ENCODE data around the gene NAA38.

Gene NAA38

DNA sequence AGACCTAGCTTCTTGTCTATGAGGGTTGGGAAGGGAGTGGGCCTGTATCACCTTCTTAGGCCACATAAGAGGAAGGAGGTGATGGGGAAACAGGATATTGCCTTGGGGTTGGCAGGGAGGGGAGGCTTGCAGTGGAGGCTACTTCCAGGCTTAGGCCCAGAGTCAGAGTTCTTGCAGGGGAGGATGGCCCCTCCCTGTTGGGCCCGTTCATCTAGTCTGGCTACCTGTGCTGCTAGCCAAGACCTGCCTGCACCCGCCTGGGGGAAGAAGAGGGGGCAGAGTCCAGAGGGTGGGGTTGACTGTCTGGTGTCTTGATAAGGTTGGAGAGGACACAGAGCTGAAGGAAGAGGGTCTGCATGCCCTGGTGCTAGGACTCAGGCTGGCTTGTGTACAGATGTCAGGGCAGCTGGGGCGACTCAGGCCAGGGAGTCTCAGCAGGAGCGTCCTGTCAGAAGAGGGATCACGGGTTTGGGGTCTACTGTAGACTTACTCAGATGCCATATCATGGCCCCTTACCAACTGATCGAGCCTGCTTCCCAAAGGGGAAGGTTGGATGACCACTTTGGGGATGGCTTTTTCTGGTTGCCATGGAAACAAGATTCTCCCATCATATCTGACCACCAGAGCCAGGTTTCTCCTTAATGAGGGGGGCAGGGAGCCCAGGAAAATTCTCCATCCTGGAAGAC, 18.0 kb downstream of the NAA38 start:
- no peak for DNase-seq

DNA sequence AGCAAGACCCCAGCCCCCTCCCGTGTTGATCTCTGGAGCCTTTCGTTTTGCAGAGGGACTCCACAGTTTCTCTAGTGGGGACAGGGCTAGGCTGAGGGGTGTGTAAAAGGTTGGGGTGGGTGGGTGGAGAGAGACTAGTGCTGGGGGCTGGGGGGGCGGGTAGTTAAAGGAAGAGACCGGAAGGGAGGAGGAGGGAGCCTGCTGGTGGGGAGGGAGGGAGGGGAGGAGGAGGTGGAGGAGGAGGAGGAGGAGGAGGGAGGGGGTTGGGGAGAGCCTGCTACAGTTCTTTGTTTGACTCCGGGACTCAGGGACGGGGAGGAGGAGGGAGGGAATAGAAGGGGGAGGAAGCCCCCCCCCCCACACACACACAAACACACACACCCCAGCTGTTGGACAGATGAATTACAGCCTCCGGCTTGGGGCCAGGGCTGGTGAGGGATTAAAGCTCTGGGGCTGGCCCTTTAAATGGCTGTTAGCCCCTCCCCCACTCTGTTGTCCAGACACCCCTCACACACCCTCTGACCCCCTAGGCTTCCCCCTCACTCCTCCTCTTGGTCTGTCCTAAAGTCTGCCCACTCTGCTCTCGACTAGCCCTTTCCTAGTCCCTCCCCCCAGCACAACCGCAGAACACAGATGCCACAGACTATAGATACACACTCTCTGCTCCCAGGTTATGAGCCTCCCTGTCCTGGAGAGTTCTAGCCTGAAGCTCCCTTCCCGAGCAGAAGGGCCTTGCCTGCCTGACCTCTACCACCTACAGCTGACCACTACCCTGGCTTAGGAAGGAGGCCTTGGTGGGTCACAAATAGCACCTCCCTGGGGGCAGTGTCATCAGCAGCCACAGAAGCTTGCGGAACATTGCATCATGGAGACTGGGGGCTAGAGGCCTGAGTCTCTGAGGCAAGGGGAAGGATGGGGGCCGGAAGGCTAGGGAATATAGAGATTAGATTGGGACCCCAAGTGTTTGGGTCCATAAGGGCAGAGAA, 19.0 kb downstream of the NAA38 start:
- DNase-seq: peak; percentile 3 to 63 (median 47)

DNA sequence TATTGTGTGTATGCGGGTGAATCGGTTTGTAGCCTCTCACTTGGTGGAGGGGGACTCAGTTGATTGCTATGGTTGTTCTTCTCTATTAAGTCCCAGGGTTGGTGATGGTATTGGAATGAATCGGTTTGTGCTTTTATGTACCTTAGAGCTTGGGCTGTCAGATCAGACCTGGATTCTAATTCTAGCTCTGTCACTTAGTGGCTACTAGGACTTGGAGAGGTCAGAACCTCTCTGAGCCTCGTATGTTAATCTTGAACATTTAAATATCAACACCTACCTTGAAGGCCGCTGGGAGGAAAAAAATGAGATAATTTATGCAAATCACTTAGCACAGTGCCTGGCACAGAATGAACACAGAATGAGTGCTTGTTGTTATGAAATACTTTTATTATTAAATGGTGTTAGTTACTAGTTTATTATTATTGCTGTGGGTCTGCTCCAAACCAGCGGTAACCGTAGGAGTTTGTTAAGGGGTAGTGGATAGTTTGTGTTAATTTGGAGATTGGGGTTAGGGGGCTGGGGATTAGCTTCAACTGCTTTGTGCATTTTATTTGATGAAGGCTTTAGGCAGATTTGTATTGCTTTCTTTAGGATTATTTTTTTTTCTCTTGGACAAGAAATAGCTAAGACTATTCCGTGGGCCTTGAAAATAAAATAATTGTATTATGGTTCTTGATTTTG, 19.8 kb downstream of the NAA38 start:
- peak in 2 of 3 experiments; percentile 46 to 54 for DNase-seq

DNA sequence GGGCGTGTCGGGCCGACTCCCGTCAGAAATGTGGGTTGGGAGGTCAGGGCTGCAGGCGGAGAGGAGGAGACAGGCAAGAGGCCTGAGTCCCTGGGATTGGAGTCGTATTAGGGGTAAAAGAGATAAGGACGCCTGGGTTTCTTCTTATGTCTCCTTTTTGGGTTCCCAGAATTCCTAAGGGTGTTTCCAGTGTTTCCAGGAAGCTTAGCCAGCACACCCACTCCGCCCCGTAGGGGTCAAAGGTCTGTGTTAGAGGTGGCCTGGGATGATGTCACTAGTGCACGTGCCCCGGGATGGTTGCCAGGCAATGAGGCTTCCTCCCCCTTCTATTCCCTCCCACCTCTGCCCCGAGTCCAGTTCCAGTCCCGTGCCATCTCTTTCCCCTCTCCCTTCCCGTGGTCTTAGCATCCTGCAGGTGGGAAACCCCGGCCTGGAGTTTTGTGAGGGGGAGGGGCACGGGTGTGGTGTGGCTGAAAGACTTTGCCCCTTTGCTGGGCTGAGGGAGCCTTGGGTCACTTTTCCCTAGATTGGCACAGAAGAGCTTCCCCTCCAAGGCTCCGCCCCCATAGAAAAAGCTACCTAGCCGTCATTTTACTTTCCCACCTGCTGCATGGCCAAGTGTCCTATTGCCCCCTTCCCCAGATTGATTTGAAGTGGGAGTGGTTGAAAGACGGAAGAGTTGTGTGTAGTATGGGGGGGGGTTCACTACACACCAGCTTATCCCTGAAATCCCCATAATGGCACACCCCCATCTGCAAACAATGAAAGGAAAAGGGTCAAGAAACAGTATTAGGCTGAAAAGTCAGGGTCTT, 20.6 kb downstream of the NAA38 start:
- DNase-seq: peak; percentile 85 to 95 (median 89)

DNA sequence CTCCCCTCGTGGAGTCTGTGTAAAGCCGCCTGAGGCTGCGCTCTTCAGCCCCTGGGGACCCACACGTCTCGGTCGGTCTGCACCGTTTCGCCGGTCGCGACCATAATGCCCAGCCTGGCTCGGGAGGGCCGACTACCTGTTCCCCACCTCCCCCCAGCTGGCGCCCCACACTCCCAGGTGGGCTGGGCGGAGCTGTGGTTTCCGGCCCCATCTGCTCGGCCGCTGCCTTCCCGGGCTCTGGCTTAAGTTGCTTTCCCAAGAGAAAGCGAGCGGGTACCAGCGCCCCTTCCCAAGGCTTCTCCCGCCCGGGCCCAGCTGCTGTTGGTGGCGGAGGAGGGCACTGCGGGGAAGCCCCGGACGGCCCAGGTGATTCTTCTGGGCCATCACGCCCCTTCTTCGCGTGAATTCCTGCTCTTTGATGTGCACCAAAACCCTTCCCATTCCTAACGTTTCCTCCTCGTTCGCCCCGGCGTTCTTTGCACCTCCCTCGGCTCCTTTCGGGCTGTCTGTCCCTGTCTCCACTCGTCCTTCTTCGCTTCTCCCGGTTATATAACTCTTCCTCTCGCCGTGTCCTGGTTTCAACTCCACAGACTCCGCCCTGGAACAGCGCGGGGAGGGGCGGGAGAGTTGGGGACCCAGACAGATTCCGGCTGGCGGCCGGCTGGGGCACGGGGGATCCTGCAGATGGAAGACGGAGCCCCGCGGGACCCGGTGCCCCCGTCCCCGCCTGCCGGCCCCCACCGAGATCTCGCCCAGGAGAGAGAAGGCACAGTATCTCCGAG, 21.4 kb downstream of the NAA38 start:
- DNase-seq: peak; percentile 31 to 66 (median 63)

DNA sequence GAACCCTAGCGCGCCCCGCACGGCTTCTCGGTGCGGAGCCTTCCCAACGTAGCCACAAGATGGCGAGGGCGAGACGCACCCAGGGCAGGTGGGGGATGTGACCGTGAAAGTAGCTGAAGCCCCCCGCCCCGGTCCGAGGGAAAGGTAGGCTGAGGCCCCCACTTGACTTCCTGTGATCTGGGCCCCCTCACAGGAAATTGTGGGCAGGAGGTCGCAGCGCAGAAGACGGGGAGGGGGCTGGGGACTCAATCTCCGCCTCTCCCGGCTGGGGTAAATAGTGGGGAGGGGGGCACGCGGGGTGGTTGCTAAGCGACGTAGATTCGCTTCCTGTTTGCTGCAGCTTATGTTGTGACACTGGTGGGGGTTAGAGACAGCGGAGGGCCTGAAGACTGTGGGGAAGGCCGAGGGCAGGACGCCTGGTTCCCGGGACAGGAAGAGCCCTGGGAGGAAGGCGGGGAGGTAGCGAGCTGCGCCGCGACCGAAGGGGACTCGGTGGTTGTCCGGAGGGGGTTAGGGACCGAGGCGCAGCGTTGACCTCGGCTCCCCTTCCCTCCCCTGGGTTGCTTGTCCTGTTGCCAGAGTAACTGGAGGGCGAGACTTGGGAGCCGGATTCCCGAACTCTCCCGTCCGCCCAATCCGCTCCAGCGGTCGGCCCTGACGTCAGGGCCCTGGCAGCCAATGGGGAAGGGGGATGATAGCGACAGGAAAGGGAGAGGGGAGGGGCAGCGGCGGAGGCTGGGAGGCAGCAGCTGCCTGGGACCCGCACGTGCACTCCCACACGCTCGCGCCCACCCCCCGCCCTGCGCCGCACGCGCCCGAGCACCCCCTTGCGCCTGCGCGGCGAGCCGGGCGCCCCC, 22.2 kb downstream of the NAA38 start:
- peak; percentile 88 to 98 (median 94) for DNase-seq

DNA sequence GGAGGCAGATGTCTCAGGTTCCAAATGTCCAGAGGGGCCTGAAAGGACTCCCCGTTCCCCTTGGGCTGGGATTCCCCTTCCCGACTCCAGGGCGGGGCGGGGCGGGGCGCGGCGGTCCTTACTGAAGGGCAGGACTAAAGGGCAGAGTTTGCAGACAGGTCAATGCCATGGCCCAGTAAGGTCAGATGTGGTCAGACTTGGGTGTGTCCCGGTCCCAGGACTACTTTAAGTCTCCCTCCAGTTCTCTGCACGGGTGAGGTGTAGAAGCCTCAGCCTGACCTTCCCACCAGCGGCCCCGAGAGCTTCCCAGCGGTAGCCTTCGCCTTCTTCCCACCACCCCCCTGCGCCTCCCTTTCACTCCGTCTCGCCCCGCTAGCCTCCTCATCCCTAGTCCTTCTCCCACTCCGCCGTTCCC, 22.8 kb downstream of the NAA38 start:
- no peak for DNase-seq

DNA sequence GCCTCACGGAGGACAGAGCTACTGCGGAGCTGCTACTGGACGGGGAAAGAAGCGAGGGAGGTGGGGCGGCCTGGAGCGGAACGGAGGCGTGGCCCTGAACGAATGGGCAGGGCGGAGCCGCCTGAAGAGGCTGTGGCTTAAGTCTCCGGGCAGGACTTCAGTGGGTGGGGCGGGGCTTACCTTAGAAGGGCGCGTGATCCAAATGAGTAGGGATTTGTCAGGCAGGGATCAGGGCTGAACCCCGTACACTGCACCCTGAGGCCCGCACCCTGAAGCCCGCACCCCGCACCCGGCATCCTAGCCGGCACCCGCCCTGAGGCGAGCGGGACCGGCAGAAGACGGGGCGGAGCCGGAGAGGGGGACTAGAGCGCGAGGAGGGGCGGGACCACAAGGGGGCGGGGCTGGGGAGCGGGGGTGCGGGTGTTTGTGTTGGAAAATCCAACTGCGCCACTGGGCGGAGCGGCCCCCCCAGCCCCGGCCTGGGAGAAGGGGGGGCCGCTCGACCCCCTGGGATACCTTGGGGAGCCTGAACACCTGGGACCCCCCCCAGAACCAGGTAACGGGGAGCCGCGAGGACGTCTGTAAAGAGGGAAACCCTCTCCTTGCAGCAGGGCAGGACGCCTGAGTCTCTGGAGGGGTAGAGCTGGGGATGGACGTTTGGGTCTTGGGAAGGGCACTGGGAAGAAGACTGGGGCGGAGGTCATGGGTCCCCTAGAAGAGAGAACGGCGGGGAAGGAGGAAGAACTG, 23.4 kb downstream of the NAA38 start, which contains the start of gene KDM6B:
Gene KDM6B, plus strand, starts transcription at position 423 of the 747 bp plus-strand sequence. CDS start 11,338 bp downstream, outside the sequence.
- peak; percentile 74 to 82 (median 81) for DNase-seq

DNA sequence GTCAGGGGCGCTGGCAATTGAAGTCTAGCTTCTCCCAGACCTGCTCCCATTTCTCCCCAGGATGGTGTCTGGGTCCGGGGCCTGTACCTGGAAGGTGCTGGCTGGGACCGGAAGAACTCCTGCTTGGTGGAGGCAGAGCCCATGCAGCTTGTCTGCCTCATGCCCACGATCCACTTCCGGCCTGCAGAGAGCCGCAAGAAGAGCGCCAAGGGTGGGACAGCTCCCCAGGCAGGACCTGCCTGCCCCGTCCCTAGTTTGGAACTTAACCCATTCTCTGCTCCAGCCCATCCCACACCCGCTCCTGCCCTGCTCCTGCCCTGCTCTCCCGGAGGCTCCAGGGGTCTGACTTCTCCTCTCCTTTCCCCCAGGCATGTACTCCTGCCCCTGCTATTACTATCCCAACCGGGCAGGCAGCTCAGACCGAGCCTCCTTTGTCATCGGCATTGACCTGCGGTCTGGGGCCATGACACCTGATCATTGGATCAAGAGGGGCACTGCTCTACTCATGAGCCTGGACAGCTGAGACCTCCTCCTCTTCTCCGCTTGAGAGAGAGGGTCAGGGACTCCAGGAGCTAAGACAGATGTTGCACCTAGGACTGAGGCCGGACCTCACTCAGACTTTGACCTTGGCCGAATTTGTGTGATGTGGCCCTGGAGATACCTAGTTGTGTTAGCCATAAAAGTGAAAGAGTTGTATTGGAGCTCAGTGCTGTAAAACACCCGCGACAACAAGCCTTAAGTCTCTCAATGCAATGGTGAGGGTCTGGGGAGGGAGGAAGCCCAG, 24.2 kb downstream of the NAA38 start:
- DNase-seq: no peak

DNA sequence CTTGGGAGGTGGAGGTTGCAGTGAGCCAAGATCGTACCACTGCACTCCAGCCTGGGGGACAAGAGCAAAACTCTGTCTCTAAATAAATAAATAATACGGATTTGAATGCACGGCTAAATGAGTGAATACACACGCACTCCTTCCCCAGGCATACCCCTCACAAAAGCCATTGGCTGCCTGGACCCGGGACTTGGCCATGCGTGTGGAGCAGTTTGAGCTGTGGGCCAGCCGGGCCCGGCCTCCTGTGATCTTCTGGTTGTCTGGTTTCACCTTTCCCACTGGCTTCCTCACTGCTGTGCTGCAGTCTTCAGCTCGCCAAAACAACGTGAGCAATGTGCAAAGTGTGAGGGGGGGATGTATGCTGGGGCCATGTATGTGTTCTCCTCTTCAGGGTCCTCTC, 24.9 kb downstream of the NAA38 start:
- DNase-seq: no peak

DNA sequence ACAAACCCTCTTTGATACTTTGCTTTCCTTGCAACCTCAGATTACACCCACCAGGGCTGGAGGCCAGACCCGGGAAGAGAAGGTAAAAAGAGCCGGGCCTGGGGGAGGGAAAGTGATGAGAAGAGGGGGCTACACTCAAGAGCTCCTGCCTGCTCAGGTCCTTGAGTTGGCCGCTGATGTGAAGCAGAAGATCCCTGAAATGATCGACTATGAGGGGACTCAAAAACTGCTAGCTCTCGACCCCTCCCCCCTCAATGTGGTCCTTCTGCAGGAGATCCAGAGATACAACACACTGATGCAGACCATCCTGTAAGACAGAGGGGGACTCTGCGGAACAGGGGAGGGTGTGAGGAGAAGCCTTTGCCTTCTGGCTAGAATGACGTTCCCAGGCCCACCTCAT, 26.1 kb downstream of the NAA38 start:
- no peak for DNase-seq

DNA sequence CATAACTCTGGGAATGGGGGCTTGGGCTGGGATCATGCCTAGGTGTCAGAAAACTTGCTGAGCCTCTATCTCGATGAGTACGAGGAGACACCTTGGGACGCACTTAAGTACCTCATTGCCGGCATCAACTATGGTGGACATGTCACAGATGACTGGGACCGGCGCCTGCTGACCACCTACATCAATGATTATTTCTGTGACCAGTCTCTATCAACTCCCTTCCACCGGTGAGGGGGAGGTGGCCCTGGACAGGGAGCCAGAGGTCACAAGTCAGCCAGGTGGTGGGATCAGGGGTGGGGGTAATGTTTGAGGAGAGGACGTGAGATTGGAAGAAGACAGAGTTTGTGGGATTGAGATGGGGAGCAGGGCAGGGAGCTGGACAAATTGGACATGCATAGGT, 26.7 kb downstream of the NAA38 start:
- no peak for DNase-seq

DNA sequence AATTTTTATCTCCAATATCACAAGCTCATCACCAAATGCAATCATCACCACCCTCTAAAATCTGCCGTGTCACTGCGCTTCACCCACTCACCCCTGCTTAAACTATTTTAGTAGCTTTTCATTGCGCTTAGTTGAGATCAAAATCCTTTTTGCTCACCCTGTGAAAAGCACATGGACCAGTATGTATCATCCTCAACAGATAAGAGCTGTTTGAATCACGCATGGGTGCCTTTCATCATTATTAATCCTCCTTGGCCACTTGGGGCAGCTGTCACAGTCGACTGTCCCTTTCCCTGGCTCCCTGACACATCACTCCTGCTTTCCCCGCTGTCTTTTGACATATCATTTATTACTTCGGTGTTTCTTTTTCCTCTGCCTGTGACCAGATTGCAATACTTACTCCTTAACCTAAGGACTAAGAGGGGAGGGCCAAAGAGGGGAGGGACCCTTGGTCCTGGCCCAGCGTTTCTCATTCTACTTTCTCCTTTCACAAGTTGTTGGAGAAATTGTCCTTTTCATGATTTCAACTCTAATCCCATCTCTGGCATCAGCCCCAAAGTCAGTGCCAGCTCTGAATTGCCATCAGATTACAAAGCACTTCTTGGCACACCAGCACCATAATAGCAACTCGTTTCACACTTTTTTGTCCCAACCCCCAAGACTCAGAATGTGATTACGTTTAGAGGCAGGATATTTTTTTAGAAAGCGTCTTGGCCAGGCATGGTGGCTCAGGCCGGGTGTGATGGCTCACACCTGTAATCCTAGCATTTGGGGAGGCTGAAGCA, 32.0 kb downstream of the NAA38 start:
- DNase-seq: peak in 2 of 3 experiments; percentile 1 to 8

DNA sequence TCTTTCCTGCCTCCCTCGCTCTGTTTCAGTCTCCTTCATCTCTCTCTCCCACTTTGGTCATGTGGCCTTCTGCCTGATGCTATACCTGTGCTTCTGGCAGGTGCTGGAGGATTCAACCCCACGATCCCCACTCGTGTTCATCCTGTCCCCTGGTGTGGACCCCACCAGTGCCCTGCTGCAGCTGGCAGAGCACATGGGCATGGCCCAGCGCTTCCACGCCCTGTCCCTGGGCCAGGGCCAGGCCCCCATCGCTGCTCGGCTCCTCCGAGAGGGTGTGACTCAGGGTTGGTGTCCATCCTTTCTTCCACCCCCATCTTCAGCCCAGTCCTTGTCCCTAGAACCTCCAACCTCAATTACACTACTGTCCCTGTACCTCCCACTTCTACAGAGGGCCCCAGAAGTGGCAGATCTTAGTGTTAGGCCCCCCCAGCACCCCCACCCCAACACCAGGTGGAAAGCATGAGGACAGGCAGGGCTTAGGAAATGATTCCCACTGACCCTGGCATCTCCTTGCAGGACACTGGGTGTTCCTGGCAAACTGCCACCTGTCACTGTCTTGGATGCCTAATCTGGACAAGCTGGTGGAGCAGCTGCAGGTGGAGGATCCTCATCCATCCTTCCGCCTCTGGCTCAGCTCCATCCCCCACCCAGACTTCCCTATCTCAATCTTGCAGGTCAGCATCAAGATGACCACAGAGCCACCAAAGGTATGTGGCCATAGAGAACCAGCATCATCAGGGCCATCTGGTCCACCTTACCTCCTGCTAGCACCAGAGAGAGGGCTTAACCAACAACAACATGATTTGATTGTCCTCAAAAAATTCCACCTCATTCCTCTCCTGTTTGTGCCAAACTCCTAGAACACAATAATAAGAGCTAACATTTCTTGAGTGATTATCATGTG, 33.1 kb downstream of the NAA38 start:
- DNase-seq: no peak

DNA sequence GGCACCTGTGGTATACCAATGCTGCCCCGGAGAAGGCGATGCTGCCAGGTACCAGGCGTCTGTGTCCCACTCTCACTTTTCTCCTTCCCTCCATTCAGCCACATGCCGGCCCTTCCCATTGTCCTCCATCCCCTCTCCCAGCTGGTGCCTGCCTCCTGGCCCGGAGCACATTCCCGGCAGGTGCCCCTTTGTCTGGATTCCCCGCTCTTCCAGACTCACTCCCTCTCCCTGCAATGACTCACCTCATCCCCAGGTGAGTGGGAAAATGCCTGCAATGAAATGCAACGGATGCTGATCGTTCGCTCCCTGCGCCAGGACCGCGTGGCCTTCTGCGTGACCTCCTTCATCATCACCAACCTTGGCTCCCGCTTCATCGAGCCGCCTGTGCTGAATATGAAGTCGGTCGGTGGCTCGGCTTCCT, 33.8 kb downstream of the NAA38 start:
- DNase-seq: peak in 1 of 3 experiments; percentile 3

DNA sequence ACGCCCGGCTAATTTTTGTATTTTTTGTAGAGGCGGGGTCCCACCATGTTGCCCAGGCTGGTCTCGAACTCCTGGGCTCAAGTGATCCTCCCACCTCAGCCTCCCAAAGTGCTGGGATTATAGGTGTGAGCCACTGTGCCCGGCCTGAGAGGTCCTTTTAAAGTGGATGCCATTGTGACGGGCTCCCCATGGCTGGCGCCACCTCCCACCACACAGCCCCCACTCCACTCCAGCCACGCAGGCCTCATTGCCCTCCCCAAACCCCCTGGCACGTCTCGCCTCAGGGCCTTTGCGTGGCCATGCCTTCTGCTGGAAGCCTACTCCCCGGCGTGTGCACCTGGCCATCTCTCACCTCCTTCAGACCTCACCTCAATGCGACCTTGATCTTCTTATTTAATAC, 35.2 kb downstream of the NAA38 start:
- DNase-seq: no peak

DNA sequence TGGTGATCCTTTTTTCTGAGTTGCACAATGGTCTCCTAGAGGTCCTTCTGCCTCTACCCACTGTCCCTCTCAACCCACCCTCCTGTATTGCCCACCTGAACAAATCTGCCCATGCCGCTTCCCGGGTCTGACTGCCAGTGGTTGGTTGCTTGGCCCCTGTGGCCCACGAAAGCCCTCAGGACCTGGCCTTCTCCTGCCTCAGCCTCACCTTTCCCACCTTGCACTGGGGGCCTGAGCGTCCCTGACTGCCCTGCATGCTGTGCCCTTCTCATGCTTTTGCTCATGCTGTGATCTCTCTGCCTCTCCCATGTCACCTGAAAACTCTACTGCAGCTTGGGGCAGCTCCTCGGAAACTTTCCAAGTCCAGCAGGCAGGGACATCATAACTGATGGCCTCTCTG, 37.1 kb downstream of the NAA38 start:
- no peak for DNase-seq
